Ovary (tissue), 3 donors: ENCODE results near the gene COL5A1.

Experiments
- POLR2A ChIP-seq: fragments of 450-650 bp; IDR thresholded peaks from one replicate; pipeline ENCODE4 v1.6.1; 2017; ENCODE audit warnings: antibody characterized with exemption, mild to moderate bottlenecking, moderate library complexity
- TF ChIP-seq, protein P1 (sequence below), 3 donors: fragments of 450-650 bp in 2 of 3; fragments of 200-600 bp in 1 of 3; IDR thresholded peaks; one replicate each; pipeline versions ENCODE4 v1.5.1 to v1.8.0; 2016 to 2022; ENCODE audit warnings: antibody characterized with exemption in 3 of 3, mild to moderate bottlenecking in 1 of 3
- donor health status: DM: no; HTN: no; CAD: no.

DNA sequence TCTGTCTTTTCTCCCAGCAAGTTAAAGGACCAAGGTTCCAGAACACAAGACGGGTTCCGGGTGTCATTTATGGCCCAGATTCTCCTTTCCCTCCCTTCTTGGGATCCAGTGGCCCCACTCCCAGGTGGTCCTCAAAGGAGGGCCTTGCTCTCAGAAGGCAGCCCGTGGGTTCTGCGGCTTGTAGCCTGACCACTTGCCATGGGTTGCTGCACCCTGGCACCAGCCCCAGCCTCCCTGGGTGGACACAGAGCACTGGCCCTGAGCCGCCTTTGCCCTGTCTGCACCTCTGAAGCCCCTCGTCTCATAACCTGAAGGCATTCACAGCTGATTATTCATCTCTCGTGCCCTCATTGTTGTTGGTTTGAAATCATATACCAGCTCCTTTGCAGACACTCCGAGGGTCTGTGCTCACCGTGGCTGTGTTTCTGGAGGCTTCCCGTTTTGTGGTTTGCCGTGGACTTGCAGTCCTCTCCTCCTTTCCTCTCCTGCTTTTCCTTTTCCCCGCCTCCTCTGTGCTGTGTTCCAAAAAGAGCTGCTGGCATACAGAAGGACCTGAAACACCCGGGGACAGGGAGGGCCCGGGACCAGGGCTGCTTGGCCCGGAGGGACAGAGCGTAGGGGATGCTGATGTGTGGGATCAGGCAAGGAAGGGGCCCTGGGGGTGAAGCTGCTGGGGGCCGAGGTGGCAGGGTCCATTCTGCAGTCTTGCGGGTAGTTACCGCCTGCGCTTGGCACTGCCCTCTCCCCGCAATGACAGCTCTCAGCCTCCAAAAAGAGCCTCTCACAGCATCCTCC lies 189.5 kb downstream of the COL5A1 start:
- TF ChIP-seq POLR2A: no peak
- TF ChIP-seq, protein P1, sequence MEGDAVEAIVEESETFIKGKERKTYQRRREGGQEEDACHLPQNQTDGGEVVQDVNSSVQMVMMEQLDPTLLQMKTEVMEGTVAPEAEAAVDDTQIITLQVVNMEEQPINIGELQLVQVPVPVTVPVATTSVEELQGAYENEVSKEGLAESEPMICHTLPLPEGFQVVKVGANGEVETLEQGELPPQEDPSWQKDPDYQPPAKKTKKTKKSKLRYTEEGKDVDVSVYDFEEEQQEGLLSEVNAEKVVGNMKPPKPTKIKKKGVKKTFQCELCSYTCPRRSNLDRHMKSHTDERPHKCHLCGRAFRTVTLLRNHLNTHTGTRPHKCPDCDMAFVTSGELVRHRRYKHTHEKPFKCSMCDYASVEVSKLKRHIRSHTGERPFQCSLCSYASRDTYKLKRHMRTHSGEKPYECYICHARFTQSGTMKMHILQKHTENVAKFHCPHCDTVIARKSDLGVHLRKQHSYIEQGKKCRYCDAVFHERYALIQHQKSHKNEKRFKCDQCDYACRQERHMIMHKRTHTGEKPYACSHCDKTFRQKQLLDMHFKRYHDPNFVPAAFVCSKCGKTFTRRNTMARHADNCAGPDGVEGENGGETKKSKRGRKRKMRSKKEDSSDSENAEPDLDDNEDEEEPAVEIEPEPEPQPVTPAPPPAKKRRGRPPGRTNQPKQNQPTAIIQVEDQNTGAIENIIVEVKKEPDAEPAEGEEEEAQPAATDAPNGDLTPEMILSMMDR (IDR thresholded peaks at IDR 0.05): no peak
